HepG2 (cell line): ENCODE data around the gene PRICKLE2. TPM values are rescaled to one million over a fixed set of nuclear protein-coding genes. Genes with fewer than 3 reads are reported as not detected.

Experiments
- BCL6 ChIP-seq: IDR thresholded peaks from 2 replicates; pipeline ENCODE4 v1.6.1; 2016; ENCODE audit warnings: missing genetic modification reagents, missing compliant biosample characterization
- EEA1 ChIP-seq: sonication (generic); formaldehyde crosslinking; IDR thresholded peaks from 2 replicates; pipeline ENCODE4 v1.5.1; 2020; ENCODE audit warnings: mild to moderate bottlenecking, missing genetic modification reagents, borderline replicate concordance
- SOX6 ChIP-seq, 2 experiments: fragments of 450-650 bp in 1 of 2; sonication (generic) in 1 of 2; formaldehyde crosslinking in 1 of 2; IDR thresholded peaks; 2 replicates each; pipeline versions ENCODE4 v1.4.0 to v1.6.1; 2017 to 2020; ENCODE audit warnings: antibody characterized with exemption in 1 of 2, mild to moderate bottlenecking in 1 of 2, missing genetic modification reagents in 1 of 2
- THAP11 ChIP-seq: IDR thresholded peaks from 2 replicates; pipeline ENCODE4 v1.6.1; 2016; ENCODE audit warnings: missing biosample characterization, missing genetic modification reagents
- ZNF331 ChIP-seq: sonication (generic); formaldehyde crosslinking; IDR thresholded peaks from 2 replicates; pipeline ENCODE4 v1.4.0; 2020; ENCODE audit warnings: missing genetic modification reagents
- ZNF558 ChIP-seq: sonication (generic); formaldehyde crosslinking; IDR thresholded peaks from 2 replicates; pipeline ENCODE4 v1.9.0; 2022; ENCODE audit warnings: mild to moderate bottlenecking, missing genetic modification reagents, borderline replicate concordance
- polyA plus RNA-seq, 8 experiments: library from polyadenylated mRNA; depleted of rRNA in 3 of 8; stranded (reverse) in 7 of 8; unstranded in 1 of 8; fragments of >200 nt; fragmentation: Illumina TruSeq in 4 of 8; extraction: Trizol in 4 of 8; gene quantifications; 2 replicates each; pipeline versions ENCODE4 v1.2.1 to v1.2.3, GENCODE V29; 2011 to 2016; ENCODE audit warnings: low read depth in 4 of 8, missing spikeins in 1 of 8, mixed read lengths in 1 of 8; ENCODE audit not compliant: insufficient read depth in 1 of 8
- total RNA-seq, 5 experiments: library from RNA; depleted of rRNA; stranded (reverse); fragments of >200 nt; fragmentation: Illumina TruSeq; extraction: Trizol; gene quantifications; 2 replicates each; pipeline ENCODE4 v1.2.3, GENCODE V29; 2016; ENCODE audit warnings: low read depth in 1 of 5
- TF ChIP-seq, protein P1 (sequence below): sonication (generic); formaldehyde crosslinking; IDR thresholded peaks from 2 replicates; pipeline ENCODE4 v1.4.0; 2020; ENCODE audit warnings: missing genetic modification reagents, borderline replicate concordance
- TF ChIP-seq, protein P2 (sequence below): sonication (generic); IDR thresholded peaks from 2 replicates; pipeline ENCODE4 v1.6.1; 2016; ENCODE audit warnings: low read depth, borderline replicate concordance
- TF ChIP-seq, protein P3 (sequence below): sonication (generic); formaldehyde crosslinking; IDR thresholded peaks from 2 replicates; pipeline ENCODE4 v1.4.0; 2020; ENCODE audit warnings: mild to moderate bottlenecking, missing genetic modification reagents
- TF ChIP-seq, protein P4 (sequence below): IDR thresholded peaks from 2 replicates; pipeline ENCODE4 v1.6.1; 2018; ENCODE audit warnings: missing genetic modification reagents
- TF ChIP-seq, protein P5 (sequence below): sonication (generic); formaldehyde crosslinking; IDR thresholded peaks from 2 replicates; pipeline ENCODE4 v1.4.0; 2020; ENCODE audit warnings: mild to moderate bottlenecking, missing genetic modification reagents

PRICKLE2 gene
- total and polyA plus RNA-seq, 2 of the 13 experiments (the other 11 are each of a cell fraction or from before 2014, with no cell fraction given), result 0.01 to 0.07 TPM

DNA sequence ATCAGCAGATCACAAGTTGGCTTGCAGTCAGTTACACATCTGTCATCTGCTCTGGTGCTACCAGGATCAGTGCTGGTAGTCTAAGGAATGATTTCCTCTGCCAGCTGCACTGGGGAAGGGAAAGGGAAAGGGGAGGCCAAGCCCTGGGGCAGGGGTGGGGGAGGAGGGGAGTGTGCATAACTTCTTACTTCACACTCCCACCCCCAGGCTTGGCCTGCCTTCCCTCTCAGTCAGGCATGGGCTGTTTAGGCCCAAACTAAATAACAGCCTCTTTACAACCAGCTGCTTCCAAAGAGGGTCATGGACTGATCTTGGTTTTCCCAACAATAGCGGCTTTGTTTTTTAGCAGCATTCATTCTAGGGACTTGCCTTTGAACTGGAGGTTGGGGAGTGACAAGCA, 115.8 kb downstream of the PRICKLE2 start (continued):
- TF ChIP-seq, protein P1, sequence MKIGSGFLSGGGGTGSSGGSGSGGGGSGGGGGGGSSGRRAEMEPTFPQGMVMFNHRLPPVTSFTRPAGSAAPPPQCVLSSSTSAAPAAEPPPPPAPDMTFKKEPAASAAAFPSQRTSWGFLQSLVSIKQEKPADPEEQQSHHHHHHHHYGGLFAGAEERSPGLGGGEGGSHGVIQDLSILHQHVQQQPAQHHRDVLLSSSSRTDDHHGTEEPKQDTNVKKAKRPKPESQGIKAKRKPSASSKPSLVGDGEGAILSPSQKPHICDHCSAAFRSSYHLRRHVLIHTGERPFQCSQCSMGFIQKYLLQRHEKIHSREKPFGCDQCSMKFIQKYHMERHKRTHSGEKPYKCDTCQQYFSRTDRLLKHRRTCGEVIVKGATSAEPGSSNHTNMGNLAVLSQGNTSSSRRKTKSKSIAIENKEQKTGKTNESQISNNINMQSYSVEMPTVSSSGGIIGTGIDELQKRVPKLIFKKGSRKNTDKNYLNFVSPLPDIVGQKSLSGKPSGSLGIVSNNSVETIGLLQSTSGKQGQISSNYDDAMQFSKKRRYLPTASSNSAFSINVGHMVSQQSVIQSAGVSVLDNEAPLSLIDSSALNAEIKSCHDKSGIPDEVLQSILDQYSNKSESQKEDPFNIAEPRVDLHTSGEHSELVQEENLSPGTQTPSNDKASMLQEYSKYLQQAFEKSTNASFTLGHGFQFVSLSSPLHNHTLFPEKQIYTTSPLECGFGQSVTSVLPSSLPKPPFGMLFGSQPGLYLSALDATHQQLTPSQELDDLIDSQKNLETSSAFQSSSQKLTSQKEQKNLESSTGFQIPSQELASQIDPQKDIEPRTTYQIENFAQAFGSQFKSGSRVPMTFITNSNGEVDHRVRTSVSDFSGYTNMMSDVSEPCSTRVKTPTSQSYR, result peak; percentile 59; the same call in 1 of the 2 replicates
- TF ChIP-seq, protein P2, sequence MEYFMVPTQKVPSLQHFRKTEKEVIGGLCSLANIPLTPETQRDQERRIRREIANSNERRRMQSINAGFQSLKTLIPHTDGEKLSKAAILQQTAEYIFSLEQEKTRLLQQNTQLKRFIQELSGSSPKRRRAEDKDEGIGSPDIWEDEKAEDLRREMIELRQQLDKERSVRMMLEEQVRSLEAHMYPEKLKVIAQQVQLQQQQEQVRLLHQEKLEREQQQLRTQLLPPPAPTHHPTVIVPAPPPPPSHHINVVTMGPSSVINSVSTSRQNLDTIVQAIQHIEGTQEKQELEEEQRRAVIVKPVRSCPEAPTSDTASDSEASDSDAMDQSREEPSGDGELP, result peak; percentile 62; the same call in 1 of the 2 replicates
- TF ChIP-seq BCL6 (CRISPR knock-in tag) (peak; percentile 66), ZNF331 (peak; percentile 44; the same call in 1 of the 2 replicates), EEA1 (CRISPR knock-in tag) (no peak), THAP11 (CRISPR knock-in tag) (no peak), SOX6 (IDR thresholded peaks at IDR 0.05) (no peak), SOX6 (CRISPR knock-in tag; IDR thresholded peaks at IDR 0.05) (peak; percentile 88), ZNF558 (CRISPR knock-in tag) (no peak)
- TF ChIP-seq, protein P3, sequence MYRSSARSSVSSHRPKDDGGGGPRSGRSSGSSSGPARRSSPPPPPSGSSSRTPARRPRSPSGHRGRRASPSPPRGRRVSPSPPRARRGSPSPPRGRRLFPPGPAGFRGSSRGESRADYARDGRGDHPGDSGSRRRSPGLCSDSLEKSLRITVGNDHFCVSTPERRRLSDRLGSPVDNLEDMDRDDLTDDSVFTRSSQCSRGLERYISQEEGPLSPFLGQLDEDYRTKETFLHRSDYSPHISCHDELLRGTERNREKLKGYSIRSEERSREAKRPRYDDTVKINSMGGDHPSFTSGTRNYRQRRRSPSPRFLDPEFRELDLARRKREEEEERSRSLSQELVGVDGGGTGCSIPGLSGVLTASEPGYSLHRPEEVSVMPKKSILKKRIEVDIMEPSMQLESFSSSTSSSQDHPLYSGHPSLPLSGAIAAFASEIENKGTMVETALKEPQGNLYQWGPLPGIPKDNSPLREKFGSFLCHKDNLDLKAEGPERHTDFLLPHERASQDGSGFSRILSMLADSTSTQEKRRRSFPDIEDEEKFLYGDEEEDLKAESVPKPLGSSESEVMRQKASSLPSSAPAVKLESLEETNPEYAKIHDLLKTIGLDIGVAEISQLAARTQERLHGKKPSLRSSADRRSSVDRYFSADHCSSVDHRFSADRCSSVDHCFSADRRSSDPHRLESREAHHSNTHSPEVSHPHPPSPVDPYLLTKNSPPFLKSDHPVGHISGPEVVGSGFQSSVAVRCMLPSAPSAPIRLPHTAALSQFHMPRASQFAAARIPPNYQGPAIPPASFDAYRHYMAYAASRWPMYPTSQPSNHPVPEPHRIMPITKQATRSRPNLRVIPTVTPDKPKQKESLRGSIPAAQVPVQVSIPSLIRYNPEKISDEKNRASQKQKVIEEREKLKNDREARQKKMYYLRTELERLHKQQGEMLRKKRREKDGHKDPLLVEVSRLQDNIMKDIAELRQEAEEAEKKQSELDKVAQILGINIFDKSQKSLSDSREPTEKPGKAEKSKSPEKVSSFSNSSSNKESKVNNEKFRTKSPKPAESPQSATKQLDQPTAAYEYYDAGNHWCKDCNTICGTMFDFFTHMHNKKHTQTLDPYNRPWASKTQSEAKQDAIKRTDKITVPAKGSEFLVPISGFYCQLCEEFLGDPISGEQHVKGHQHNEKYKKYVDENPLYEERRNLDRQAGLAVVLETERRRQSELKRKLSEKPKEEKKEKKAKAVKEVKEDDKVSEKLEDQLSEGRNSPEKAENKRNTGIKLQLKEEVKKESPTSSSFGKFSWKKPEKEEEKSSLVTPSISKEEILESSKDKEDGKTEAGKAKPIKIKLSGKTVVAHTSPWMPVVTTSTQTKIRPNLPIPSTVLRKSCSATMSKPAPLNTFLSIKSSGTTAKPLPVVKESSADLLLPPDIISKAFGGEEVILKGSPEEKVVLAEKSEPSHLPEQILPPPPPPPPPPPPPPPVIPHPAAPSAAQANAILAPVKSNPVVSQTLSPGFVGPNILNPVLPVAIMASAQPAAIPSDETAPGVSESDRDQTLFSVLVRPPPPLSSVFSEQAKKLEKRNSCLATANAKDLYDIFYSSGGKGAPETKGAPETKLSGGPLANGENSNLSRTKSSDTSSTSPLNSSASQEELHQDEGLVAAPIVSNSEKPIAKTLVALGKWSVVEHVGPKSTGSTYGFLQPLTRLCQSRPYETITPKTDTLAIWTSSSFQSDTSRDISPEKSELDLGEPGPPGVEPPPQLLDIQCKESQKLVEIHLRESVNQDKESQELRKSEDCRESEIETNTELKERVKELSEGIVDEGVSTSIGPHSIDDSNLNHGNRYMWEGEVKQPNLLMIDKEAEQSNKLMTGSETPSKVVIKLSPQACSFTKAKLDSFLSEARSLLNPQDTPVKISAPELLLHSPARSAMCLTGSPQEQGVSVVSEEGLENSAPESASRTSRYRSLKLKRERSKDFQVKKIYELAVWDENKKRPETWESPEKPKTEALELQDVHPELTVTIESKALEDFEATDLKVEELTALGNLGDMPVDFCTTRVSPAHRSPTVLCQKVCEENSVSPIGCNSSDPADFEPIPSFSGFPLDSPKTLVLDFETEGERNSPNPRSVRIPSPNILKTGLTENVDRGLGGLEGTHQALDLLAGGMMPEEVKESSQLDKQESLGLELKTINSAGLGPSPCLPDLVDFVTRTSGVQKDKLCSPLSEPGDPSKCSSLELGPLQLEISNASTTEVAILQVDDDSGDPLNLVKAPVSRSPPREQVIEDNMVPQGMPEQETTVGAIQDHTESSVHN (CRISPR knock-in tag), result no peak
- TF ChIP-seq, protein P4, sequence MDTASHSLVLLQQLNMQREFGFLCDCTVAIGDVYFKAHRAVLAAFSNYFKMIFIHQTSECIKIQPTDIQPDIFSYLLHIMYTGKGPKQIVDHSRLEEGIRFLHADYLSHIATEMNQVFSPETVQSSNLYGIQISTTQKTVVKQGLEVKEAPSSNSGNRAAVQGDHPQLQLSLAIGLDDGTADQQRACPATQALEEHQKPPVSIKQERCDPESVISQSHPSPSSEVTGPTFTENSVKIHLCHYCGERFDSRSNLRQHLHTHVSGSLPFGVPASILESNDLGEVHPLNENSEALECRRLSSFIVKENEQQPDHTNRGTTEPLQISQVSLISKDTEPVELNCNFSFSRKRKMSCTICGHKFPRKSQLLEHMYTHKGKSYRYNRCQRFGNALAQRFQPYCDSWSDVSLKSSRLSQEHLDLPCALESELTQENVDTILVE (CRISPR knock-in tag), result no peak
- TF ChIP-seq, protein P5, sequence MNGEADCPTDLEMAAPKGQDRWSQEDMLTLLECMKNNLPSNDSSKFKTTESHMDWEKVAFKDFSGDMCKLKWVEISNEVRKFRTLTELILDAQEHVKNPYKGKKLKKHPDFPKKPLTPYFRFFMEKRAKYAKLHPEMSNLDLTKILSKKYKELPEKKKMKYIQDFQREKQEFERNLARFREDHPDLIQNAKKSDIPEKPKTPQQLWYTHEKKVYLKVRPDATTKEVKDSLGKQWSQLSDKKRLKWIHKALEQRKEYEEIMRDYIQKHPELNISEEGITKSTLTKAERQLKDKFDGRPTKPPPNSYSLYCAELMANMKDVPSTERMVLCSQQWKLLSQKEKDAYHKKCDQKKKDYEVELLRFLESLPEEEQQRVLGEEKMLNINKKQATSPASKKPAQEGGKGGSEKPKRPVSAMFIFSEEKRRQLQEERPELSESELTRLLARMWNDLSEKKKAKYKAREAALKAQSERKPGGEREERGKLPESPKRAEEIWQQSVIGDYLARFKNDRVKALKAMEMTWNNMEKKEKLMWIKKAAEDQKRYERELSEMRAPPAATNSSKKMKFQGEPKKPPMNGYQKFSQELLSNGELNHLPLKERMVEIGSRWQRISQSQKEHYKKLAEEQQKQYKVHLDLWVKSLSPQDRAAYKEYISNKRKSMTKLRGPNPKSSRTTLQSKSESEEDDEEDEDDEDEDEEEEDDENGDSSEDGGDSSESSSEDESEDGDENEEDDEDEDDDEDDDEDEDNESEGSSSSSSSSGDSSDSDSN, result no peak
